ENCODE results near the gene SKI.

The SKI gene

GRCh38 chr1:2228157-2228594 is at the start of gene SKI:
Gene SKI (plus strand): TSS chr1:2228319. CDS start chr1:2228767, 448 bp downstream.
- Histone ChIP-seq H2AFZ (ENCODE audit: low read length) (no peak within 1 kb of the TSS), H3K79me2 (ENCODE audit: insufficient read depth, low read length) (no peaks in the 10 kb centered on the region), H3K4me1 (ENCODE audit: insufficient read depth, low read length, severe bottlenecking) (peaks cover 8% of the 10 kb centered on the region), H3K4me3 (ENCODE audit: low read depth, low read length, poor library complexity, severe bottlenecking) (peak within 1 kb of the TSS; percentile 67), H3K9me2 (ENCODE audit: low read depth, low read length) (no peaks in the 10 kb centered on the region), H4K20me1 (ENCODE audit: insufficient read depth, low read length) (no peaks in the 10 kb centered on the region), H3K9me3 (ENCODE audit: low read length) (no peaks in the 10 kb centered on the region), H3K27ac (ENCODE audit: low read depth, low read length, poor library complexity, severe bottlenecking) (no peak within 1 kb of the TSS), H3K27me3 (ENCODE audit: insufficient read depth, low read length) (peaks cover 10% of the 10 kb centered on the region; the same call in 1 of the 2 replicates), H3K36me3 (ENCODE audit: insufficient read depth, low read length) (no peaks in the 10 kb centered on the region), H3K9ac (ENCODE audit: low read length) (peak within 1 kb of the TSS; percentile 76), H3K4me2 (ENCODE audit: low read length) (peak within 1 kb of the TSS; percentile 87), H3F3A (ENCODE audit: insufficient read depth, low read length) (no peaks in the 10 kb centered on the region)
- TF ChIP-seq EZH2 (IDR thresholded peaks at IDR 0.05; ENCODE audit: borderline replicate concordance, low read length), result no peak
- TF ChIP-seq CTCF (IDR thresholded peaks at IDR 0.05; ENCODE audit: low read length), result no peak

GRCh38 chr1:2178875-2179274 is 49.2 kb upstream of the SKI start:
- H2AFZ ChIP-seq (ENCODE audit: low read length), result no peak overlapping the region
- no peaks in the 10 kb centered on the region for H3K4me1 ChIP-seq (ENCODE audit: insufficient read depth, low read length, severe bottlenecking)
- no peaks in the 10 kb centered on the region for H3K79me2 ChIP-seq (ENCODE audit: insufficient read depth, low read length)
- H4K20me1 ChIP-seq (ENCODE audit: insufficient read depth, low read length), result no peaks in the 10 kb centered on the region
- H3K27ac ChIP-seq (ENCODE audit: low read depth, low read length, poor library complexity, severe bottlenecking), result no peak overlapping the region
- TF ChIP-seq CTCF (IDR thresholded peaks at IDR 0.05; ENCODE audit: low read length), result no peak
- no peak for TF ChIP-seq EZH2 (IDR thresholded peaks at IDR 0.05; ENCODE audit: borderline replicate concordance, low read length)
- H3K36me3 ChIP-seq (ENCODE audit: insufficient read depth, low read length), result no peaks in the 10 kb centered on the region
- H3K4me3 ChIP-seq (ENCODE audit: low read depth, low read length, poor library complexity, severe bottlenecking), result no peak overlapping the region
- no peaks in the 10 kb centered on the region; the same call in 1 of the 2 replicates for H3K27me3 ChIP-seq (ENCODE audit: insufficient read depth, low read length)
- no peak overlapping the region for H3K9ac ChIP-seq (ENCODE audit: low read length)
- H3F3A ChIP-seq (ENCODE audit: insufficient read depth, low read length), result no peaks in the 10 kb centered on the region
- H3K4me2 ChIP-seq (ENCODE audit: low read length), result no peak overlapping the region
- no peaks in the 10 kb centered on the region for H3K9me2 ChIP-seq (ENCODE audit: low read depth, low read length)
- H3K9me3 ChIP-seq (ENCODE audit: low read length), result no peaks in the 10 kb centered on the region

DNA sequence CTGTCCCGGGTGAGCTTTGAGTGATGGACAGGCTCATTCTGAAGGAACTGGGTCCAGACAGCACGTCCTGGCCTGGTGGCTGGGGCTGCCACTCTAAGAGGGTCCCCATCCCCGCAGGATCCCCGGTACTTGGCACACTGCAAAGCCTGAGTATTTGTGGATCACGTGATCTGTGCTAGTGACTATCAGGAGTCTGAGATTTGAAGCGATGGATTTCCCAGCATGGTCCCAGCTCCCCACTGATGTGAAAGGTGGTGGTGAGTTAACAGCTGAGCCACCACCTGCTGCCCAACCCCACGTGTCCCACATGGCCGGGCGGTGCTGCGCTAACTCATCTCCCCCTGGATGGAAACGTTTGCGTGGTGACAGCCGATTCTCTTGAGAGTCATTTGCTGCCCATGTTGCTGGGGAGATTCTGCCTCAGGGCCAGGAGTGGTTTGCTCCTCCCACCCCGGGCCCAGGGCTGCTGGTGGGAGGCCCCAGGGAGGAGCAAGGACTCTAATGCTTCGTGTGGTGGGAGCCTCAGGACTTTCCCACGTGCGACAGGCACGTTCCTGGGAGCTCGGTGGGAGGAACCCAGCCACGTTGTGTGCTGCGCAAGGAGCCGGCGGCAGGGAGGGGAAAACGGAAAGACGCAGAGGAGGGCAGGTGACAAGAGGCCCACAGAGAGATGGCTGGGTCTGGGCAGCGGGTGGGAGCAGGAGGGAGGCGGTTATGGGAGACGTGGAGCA is 48.7 kb upstream of the SKI start:
- Histone ChIP-seq H3K9ac (ENCODE audit: low read length) (no peak overlapping the region), H3K4me3 (ENCODE audit: low read depth, low read length, poor library complexity, severe bottlenecking) (no peak overlapping the region), H3K27ac (ENCODE audit: low read depth, low read length, poor library complexity, severe bottlenecking) (no peak overlapping the region), H2AFZ (ENCODE audit: low read length) (no peak overlapping the region), H4K20me1 (ENCODE audit: insufficient read depth, low read length) (no peaks in the 10 kb centered on the region), H3K79me2 (ENCODE audit: insufficient read depth, low read length) (no peaks in the 10 kb centered on the region), H3K4me2 (ENCODE audit: low read length) (no peak overlapping the region), H3K27me3 (ENCODE audit: insufficient read depth, low read length) (no peaks in the 10 kb centered on the region; the same call in 1 of the 2 replicates), H3K9me3 (ENCODE audit: low read length) (no peaks in the 10 kb centered on the region), H3K4me1 (ENCODE audit: insufficient read depth, low read length, severe bottlenecking) (no peaks in the 10 kb centered on the region), H3K9me2 (ENCODE audit: low read depth, low read length) (no peaks in the 10 kb centered on the region), H3F3A (ENCODE audit: insufficient read depth, low read length) (no peaks in the 10 kb centered on the region), H3K36me3 (ENCODE audit: insufficient read depth, low read length) (no peaks in the 10 kb centered on the region)
- TF ChIP-seq EZH2 (IDR thresholded peaks at IDR 0.05; ENCODE audit: borderline replicate concordance, low read length) (no peak), CTCF (IDR thresholded peaks at IDR 0.05; ENCODE audit: low read length) (no peak)

All from OCI-LY1 (cell line).